ENCODE measurements around the gene VEZT. TPM values are rescaled to one million over a fixed set of nuclear protein-coding genes. Genes with fewer than 3 reads are reported as not detected.
A peak's percentile ranks its signal among the peaks of the same experiment; 100 is the strongest.

Gene VEZT
- total RNA-seq, 4 donors from 2014 or later, result 82.1 to 141 (median 85.4) TPM

GRCh38 chr12:95177201-95177768 is 40.3 kb upstream of the VEZT start:
- ATAC-seq, result no peak
- H3K4me1 ChIP-seq, result peaks cover 10 to 25% (median 12%) of the 10 kb centered on the region in 3 donors
- H3K27ac ChIP-seq, result no peak overlapping the region
- H3K27me3 ChIP-seq, result no peaks in the 10 kb centered on the region
- 88 to 100% methylated on average over 2 of the region's 2 CpGs for WGBS, 2 donors (ENCODE audit: low coverage in 1 of 2)
- H3K4me3 ChIP-seq, result no peak overlapping the region
- no peaks in the 10 kb centered on the region for H3K9me3 ChIP-seq
- H3K36me3 ChIP-seq, result peaks cover 0 to 1% of the 10 kb centered on the region in 2 donors
- no peak for TF ChIP-seq POLR2AphosphoS5 (IDR thresholded peaks at IDR 0.05)

GRCh38 chr12:95178136-95178535 is 39.5 kb upstream of the VEZT start:
- no peaks in the 10 kb centered on the region for H3K9me3 ChIP-seq
- H3K4me3 ChIP-seq, result no peak overlapping the region
- whole genome bisulfite sequencing, 2 donors (ENCODE audit: low coverage in 1 of 2), result 50 to 87% methylated on average over 2 to 4 of the region's 4 CpGs
- TF ChIP-seq POLR2A (IDR thresholded peaks at IDR 0.05), result no peak
- TF ChIP-seq CTCF (IDR thresholded peaks at IDR 0.05), result no peak
- TF ChIP-seq POLR2AphosphoS5 (IDR thresholded peaks at IDR 0.05), result no peak
- no peak for TF ChIP-seq EP300 (IDR thresholded peaks at IDR 0.05)
- H3K27me3 ChIP-seq, result no peaks in the 10 kb centered on the region
- no peaks in the 10 kb centered on the region for H3K36me3 ChIP-seq
- H3K27ac ChIP-seq, result no peak overlapping the region
- no peak for ATAC-seq
- peaks cover 5 to 16% (median 6%) of the 10 kb centered on the region in 3 donors for H3K4me1 ChIP-seq

GRCh38 chr12:95179011-95179410 is 38.6 kb upstream of the VEZT start:
- no peak for TF ChIP-seq POLR2AphosphoS5 (IDR thresholded peaks at IDR 0.05)
- 17 to 47% methylated on average over 2 to 3 of the region's 5 CpGs for WGBS, 2 donors (ENCODE audit: low coverage in 1 of 2)
- H3K27me3 ChIP-seq, result no peaks in the 10 kb centered on the region
- ATAC-seq, result no peak
- H3K4me3 ChIP-seq, result no peak overlapping the region
- H3K27ac ChIP-seq, result no peak overlapping the region
- no peaks in the 10 kb centered on the region for H3K36me3 ChIP-seq
- H3K4me1 ChIP-seq, result peaks cover 0 to 8% (median 0%) of the 10 kb centered on the region in 3 donors
- H3K9me3 ChIP-seq, result no peaks in the 10 kb centered on the region

GRCh38 chr12:95181103-95181502 is 36.5 kb upstream of the VEZT start:
- TF ChIP-seq POLR2AphosphoS5 (IDR thresholded peaks at IDR 0.05), result no peak
- no peak for TF ChIP-seq CTCF (IDR thresholded peaks at IDR 0.05)
- TF ChIP-seq POLR2A (IDR thresholded peaks at IDR 0.05), result no peak
- no peak for TF ChIP-seq EP300 (IDR thresholded peaks at IDR 0.05)
- WGBS, 2 donors (ENCODE audit: low coverage in 1 of 2), result 82 to 90% methylated on average over 2 of the region's 2 CpGs
- Histone ChIP-seq H3K27ac (no peak overlapping the region), H3K4me3 (no peak overlapping the region), H3K9me3 (no peaks in the 10 kb centered on the region), H3K36me3 (peaks cover 0 to 4% of the 10 kb centered on the region in 2 donors), H3K4me1 (peaks cover 0 to 5% (median 0%) of the 10 kb centered on the region in 3 donors), H3K27me3 (no peaks in the 10 kb centered on the region)
- ATAC-seq, result no peak

GRCh38 chr12:95182868-95183415 is 34.7 kb upstream of the VEZT start:
- Histone ChIP-seq H3K4me1 (peaks cover 0 to 5% (median 0%) of the 10 kb centered on the region in 3 donors), H3K4me3 (no peak overlapping the region), H3K9me3 (no peaks in the 10 kb centered on the region), H3K27me3 (no peaks in the 10 kb centered on the region), H3K36me3 (peaks cover 0 to 4% of the 10 kb centered on the region in 2 donors), H3K27ac (peak overlapping the region in 1 of 4 donors; percentile 5)
- peak; percentile 34 for ATAC-seq
- WGBS, 2 donors (ENCODE audit: low coverage in 1 of 2), result 0 to 64% methylated on average over 1 to 5 of the region's 5 CpGs
- TF ChIP-seq CTCF (IDR thresholded peaks at IDR 0.05) (no peak), POLR2AphosphoS5 (IDR thresholded peaks at IDR 0.05) (no peak), EP300 (IDR thresholded peaks at IDR 0.05) (no peak), POLR2A (IDR thresholded peaks at IDR 0.05) (no peak)

- H3K27me3 ChIP-seq, result no peaks in the 10 kb centered on the region
- H3K4me3 ChIP-seq, result no peak overlapping the region
- no peak for TF ChIP-seq CTCF (IDR thresholded peaks at IDR 0.05)
- no peak for TF ChIP-seq EP300 (IDR thresholded peaks at IDR 0.05)
- no peak for TF ChIP-seq POLR2AphosphoS5 (IDR thresholded peaks at IDR 0.05)
- TF ChIP-seq POLR2A (IDR thresholded peaks at IDR 0.05), result no peak
- H3K4me1 ChIP-seq, result no peaks in the 10 kb centered on the region
- ATAC-seq, result no peak
- no peaks in the 10 kb centered on the region for H3K9me3 ChIP-seq
- peaks cover 0 to 4% of the 10 kb centered on the region in 2 donors for H3K36me3 ChIP-seq
- no peak overlapping the region for H3K27ac ChIP-seq
These were observed 33.5 kb upstream of the VEZT start for GRCh38 chr12:95184121-95184520.

All from gastroesophageal sphincter (tissue), 4 donors.